Epithelial cell of proximal tubule (primary cell): ENCODE data around the gene PUM2. TPM values are rescaled to one million over a fixed set of nuclear protein-coding genes. Genes with fewer than 3 reads are reported as not detected.
A peak's percentile ranks its signal among the peaks of the same experiment; 100 is the strongest.

Experiments used
- DNase-seq: peaks from one replicate; pipeline ENCODE4 v3.0.0-alpha.2; 2011; ENCODE audit warnings: low read depth
- H3K4me3 ChIP-seq: 2 replicates; pipeline ENCODE4 v1.5.1; 2011; ENCODE audit warnings: low read depth, mild to moderate bottlenecking, low read length
- total RNA-seq: library from RNA; depleted of rRNA; stranded (reverse); fragments of >200 nt; gene quantifications from 2 replicates; pipeline ENCODE4 v1.2.3, GENCODE V29; 2015
- TF ChIP-seq, protein P1 (sequence below): conservative IDR thresholded peaks from 2 replicates; pipeline ENCODE4 v1.5.1; 2012; ENCODE audit warnings: low read depth, mild to moderate bottlenecking, low read length

PUM2 gene
- total RNA-seq, 1 donor from 2014 or later: 14.9 TPM

GRCh38 chr2:20232837-20233207, 117.8 kb downstream of the PUM2 start:
- H3K4me3 ChIP-seq: no peak overlapping the region
- TF ChIP-seq, protein P1, sequence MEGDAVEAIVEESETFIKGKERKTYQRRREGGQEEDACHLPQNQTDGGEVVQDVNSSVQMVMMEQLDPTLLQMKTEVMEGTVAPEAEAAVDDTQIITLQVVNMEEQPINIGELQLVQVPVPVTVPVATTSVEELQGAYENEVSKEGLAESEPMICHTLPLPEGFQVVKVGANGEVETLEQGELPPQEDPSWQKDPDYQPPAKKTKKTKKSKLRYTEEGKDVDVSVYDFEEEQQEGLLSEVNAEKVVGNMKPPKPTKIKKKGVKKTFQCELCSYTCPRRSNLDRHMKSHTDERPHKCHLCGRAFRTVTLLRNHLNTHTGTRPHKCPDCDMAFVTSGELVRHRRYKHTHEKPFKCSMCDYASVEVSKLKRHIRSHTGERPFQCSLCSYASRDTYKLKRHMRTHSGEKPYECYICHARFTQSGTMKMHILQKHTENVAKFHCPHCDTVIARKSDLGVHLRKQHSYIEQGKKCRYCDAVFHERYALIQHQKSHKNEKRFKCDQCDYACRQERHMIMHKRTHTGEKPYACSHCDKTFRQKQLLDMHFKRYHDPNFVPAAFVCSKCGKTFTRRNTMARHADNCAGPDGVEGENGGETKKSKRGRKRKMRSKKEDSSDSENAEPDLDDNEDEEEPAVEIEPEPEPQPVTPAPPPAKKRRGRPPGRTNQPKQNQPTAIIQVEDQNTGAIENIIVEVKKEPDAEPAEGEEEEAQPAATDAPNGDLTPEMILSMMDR: no peak
- no peak for DNase-seq

DNA sequence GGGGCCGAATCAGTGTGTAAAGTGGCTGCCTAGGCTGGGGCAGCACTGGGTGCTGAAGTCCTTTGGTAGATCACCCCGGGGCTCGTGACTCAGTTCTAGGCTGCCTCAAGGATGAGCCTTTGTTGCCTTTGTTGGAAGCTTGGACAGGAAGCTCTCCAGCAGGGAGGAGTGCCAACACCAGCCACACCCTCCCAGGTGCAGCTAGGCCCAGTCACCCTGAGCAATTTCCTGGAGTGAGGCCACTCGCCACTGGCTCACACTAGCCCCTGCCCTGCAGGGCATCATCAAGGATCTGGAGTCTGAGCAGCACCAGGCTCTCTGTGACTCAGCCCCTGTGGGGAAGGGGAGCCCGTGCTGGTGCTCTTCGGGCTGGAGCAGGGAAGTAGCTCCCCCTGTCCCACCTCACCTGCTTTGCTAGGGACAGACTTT, 119.0 kb downstream of the PUM2 start:
- DNase-seq: no peak
- TF ChIP-seq, protein P1: peak; percentile 11
- H3K4me3 ChIP-seq: no peak overlapping the region

DNA sequence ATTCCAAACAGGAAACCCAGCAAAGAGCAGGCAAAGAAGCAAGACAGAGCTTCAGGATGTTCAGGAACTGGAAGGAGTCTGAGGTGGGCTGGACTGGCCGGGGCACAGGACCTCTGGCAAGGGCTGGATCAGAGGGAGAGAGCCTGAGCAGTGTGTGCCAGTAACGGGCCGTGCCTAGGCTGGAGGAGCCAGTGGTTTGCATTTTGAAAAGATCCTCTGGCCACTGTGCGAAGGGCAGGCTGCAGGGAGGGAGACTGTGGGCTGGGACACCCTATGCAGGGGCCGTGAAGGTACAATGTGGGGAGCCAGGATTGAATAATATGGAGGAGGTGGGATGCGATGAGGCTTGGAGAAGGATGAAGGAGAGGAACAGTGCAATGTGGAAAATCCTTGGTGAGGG, 119.5 kb downstream of the PUM2 start:
- TF ChIP-seq, protein P1: no peak
- no peak overlapping the region for H3K4me3 ChIP-seq
- DNase-seq: no peak

DNA sequence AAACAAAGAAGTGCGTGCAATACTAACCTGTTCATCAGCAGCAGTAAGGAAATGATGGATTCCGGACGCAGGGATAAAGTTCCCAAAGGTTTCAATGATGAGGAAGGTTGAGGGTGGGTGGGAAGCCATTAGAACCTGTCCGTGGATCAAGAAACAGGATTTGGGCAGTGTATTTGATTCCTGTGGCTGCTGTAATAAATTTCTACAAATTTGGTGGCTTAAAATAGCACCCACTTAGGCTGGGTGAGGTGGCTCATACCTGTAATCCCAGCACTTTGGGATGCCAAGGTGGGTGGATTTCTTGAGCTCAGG, 120.6 kb downstream of the PUM2 start:
- TF ChIP-seq, protein P1: no peak
- DNase-seq: no peak
- no peak overlapping the region for H3K4me3 ChIP-seq

DNA sequence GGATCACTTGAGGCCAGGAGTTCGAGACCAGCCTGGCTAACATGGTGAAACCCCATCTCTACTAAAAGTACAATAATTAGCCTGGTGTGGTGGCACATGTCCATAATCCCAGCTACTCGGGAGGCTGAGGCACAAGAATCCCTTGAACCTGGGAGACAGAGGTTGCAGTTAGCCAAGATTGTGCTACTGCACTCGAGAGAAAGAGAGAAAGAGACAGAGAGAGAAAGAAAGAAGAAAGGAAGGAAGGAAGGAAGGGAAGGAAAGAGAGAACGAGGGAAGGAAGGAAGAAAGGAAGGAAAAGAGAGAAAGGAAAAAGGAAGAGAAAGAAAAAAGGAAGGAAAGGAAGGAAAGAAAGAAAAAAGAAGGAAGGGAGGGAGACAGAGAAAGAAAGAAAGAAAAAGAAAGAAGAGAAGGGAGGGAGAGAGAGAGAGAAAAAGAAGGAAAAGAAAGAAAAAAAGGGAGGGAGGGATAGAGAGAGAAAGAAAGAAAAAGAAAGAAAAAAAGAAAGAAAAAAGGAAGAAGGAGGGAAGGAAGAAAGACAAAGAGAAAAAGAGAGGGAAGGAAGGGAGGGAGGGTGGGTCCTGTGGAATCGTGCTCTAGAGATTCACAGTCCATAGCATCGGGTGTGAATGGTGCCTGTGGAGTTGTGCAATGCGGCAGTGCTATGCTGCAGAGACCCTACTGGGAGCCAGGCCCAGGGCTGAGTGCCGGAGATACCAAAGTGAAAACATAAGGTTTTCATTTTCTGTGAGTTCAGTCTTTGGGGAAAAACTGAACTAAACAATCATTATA, 121.1 kb downstream of the PUM2 start:
- TF ChIP-seq, protein P1: no peak
- no peak for DNase-seq

GRCh38 chr2:20227894-20228505, 122.6 kb downstream of the PUM2 start:
- no peak for DNase-seq
- no peak overlapping the region for H3K4me3 ChIP-seq
- TF ChIP-seq, protein P1: no peak

More for the DNA sequence above, 121.1 kb downstream of the PUM2 start:
- no peak overlapping the region for H3K4me3 ChIP-seq

DNA sequence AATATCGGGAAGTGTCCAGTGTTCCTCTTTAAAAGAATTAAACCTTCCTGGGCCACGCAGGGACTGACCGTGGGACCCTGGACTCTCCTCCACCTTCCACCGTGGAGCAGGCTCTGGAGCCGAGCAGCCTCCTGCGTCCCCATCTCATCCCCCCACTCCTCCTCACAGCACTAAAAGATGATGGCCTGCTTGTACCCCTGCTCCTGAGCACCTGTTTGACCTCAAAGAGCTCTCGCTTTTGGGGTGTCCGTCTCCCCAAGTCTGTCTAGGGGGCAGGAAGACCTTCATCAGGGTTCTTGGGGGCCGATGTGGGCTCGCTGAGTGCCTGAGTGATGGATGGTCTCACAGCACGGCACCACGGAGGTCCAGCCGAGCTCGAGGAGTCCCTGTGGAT, 124.5 kb downstream of the PUM2 start:
- DNase-seq: no peak
- TF ChIP-seq, protein P1: no peak
- no peak overlapping the region for H3K4me3 ChIP-seq
